ENCODE measurements around the gene IGSF21.
A peak's percentile ranks its signal among the peaks of the same experiment; 100 is the strongest.

The IGSF21 gene

GRCh38 chr1:18201997-18202719 is 94.6 kb downstream of the IGSF21 start:
- TF ChIP-seq CTCF (conservative IDR thresholded peaks at IDR 0.05), result no peak
- peak overlapping the region; percentile 94 for H3K27ac ChIP-seq

- TF ChIP-seq CTCF (conservative IDR thresholded peaks at IDR 0.05), result no peak
- peak overlapping the region; percentile 94 for H3K27ac ChIP-seq
Measured at GRCh38 chr1:18203645-18204044, 96.0 kb downstream of the IGSF21 start.

- H3K27ac ChIP-seq, result peak overlapping the region; percentile 94
- no peak for TF ChIP-seq CTCF (conservative IDR thresholded peaks at IDR 0.05)
Measured at GRCh38 chr1:18204575-18204974, 97.0 kb downstream of the IGSF21 start.

- no peak for TF ChIP-seq CTCF (conservative IDR thresholded peaks at IDR 0.05)
- H3K27ac ChIP-seq, result peak overlapping the region; percentile 94
Measured at GRCh38 chr1:18205319-18205718, 97.7 kb downstream of the IGSF21 start.

GRCh38 chr1:18211764-18212163 is 104.2 kb downstream of the IGSF21 start:
- H3K27ac ChIP-seq, result no peak overlapping the region
- TF ChIP-seq CTCF (conservative IDR thresholded peaks at IDR 0.05), result no peak

- peak; percentile 56 for TF ChIP-seq CTCF (conservative IDR thresholded peaks at IDR 0.05)
- no peak overlapping the region for H3K27ac ChIP-seq
Measured at GRCh38 chr1:18217398-18218043, 109.9 kb downstream of the IGSF21 start.

- TF ChIP-seq CTCF (conservative IDR thresholded peaks at IDR 0.05), result no peak
Measured at GRCh38 chr1:18229625-18230024, 122.0 kb downstream of the IGSF21 start.

More at GRCh38 chr1:18229625-18230024, 122.0 kb downstream of the IGSF21 start:
- H3K27ac ChIP-seq, result no peak overlapping the region
